ENCODE measurements around the gene CRISP3. TPM values are rescaled to one million over a fixed set of nuclear protein-coding genes. Genes with fewer than 3 reads are reported as not detected.

Gene CRISP3
- total and polyA plus RNA-seq, 2 of the 8 experiments (the other 6 are each of a cell fraction or from before 2014, with no cell fraction given) = not detected

- CTCF ChIA-PET (ENCODE audit: partially characterized antibody) = interaction anchor here (1.5 kb wide), 1 partner anchor 235 kb away, joined by 3 read pairs; no protein-coding TSS in a partner anchor
- Histone ChIP-seq H4K8ac (ENCODE audit: extremely low read depth, insufficient read depth, low read length) (no peak overlapping the region), H2BK12ac (ENCODE audit: low read depth, low read length) (no peak overlapping the region), H3K79me2 (ENCODE audit: control insufficient read depth in 1 of 2, insufficient read depth in 2 of 2, low read length in 2 of 2) (no peaks in the 10 kb centered on the region), H4K20me1 (replicated peaks in 1 of 2; ENCODE audit: control insufficient read depth in 1 of 2, insufficient read depth in 2 of 2, low read length in 2 of 2) (no peaks in the 10 kb centered on the region), H3K4me3 (ENCODE audit: extremely low read depth in 1 of 4, insufficient read depth in 2 of 4, low read depth in 3 of 4, low read length in 4 of 4) (no peak overlapping the region), H3K27ac (ENCODE audit: low read depth, low read length) (no peak overlapping the region), H3K4me2 (ENCODE audit: insufficient read depth in 1 of 2, low read depth in 2 of 2, low read length in 2 of 2) (no peak overlapping the region), H4K91ac (replicated peaks; ENCODE audit: insufficient read length, low read length) (no peak overlapping the region), H3K23ac (ENCODE audit: insufficient read length) (no peak overlapping the region), H3K14ac (ENCODE audit: insufficient read length) (no peak overlapping the region), H3K4ac (replicated peaks; ENCODE audit: insufficient read length, low read depth, low read length) (no peak overlapping the region), H2BK15ac (ENCODE audit: low read length) (no peak overlapping the region), H2AFZ (ENCODE audit: low read length) (no peak overlapping the region), H2BK5ac (ENCODE audit: low read depth, low read length) (no peak overlapping the region), H2BK120ac (replicated peaks; ENCODE audit: low read depth, low read length) (no peak overlapping the region), H3K56ac (replicated peaks; ENCODE audit: insufficient read length, low read depth, low read length) (no peak overlapping the region), H2BK20ac (ENCODE audit: low read length) (no peak overlapping the region), H2AK5ac (ENCODE audit: low read depth, low read length) (no peak overlapping the region), H3K4me1 (replicated peaks in 1 of 4; ENCODE audit: control insufficient read depth in 3 of 4, insufficient read depth in 4 of 4, low read length in 3 of 4) (no peaks in the 10 kb centered on the region; a peak in 1 of 7 replicates), H3K27me3 (replicated peaks in 1 of 4; ENCODE audit: control insufficient read depth in 3 of 4, extremely low read depth in 1 of 4, insufficient read depth in 3 of 4, low read length in 3 of 4) (no peaks in the 10 kb centered on the region), H4K5ac (ENCODE audit: insufficient read length, low read depth, low read length) (no peak overlapping the region), H3K23me2 (ENCODE audit: low read depth, low read length) (no peaks in the 10 kb centered on the region), H3K36me3 (ENCODE audit: control insufficient read depth in 2 of 4, insufficient read depth in 4 of 4, low read length in 3 of 4) (no peaks in the 10 kb centered on the region), H3K79me1 (ENCODE audit: low read depth, low read length) (no peaks in the 10 kb centered on the region), H3K9me3 (ENCODE audit: insufficient read depth in 2 of 2, low read depth in 1 of 2, low read length in 1 of 2) (no peaks in the 10 kb centered on the region), H3K9ac (replicated peaks in 1 of 4; ENCODE audit: extremely low read depth in 1 of 4, low read depth in 3 of 4, low read length in 3 of 4) (no peak overlapping the region), H3K18ac (ENCODE audit: extremely low read depth, low read length) (no peak overlapping the region)
- POLR2A ChIA-PET (ENCODE audit: partially characterized antibody) = no interaction called here
- TF ChIP-seq SIRT6 (IDR thresholded peaks at IDR 0.05; ENCODE audit: low read length) (no peak), KDM1A (IDR thresholded peaks at IDR 0.05; ENCODE audit: borderline replicate concordance, low read length) (no peak), CBX8 (IDR thresholded peaks at IDR 0.05; ENCODE audit: borderline replicate concordance, low read depth, low read length) (no peak), MAFK (IDR thresholded peaks at IDR 0.05; ENCODE audit: low read depth, low read length) (no peak), TAF1 (IDR thresholded peaks at IDR 0.05; ENCODE audit: low read depth, low read length) (no peak), USF2 (IDR thresholded peaks at IDR 0.05; ENCODE audit: low read length) (no peak)
- FAIRE-seq (no peak), DNase-seq (ENCODE audit: low read depth in 1 of 2, low spot score in 2 of 2) (no peak)
Observed at GRCh38 chr6:49784272-49784671, 40.1 kb upstream of the CRISP3 start.

Measured in H1 (cell line).